HL-60 (cell line): ENCODE results near the gene P2RX2.

Source experiments
- DNase-seq, 2 experiments: peaks; one replicate each; pipeline ENCODE4 v3.0.0-alpha.2; 2010 to 2020; ENCODE audit warnings: low read depth in 1 of 2, low spot score in 1 of 2
- H3K27ac ChIP-seq: fragments of 250-450 bp; sonication (Bioruptor Pico); replicated peaks from 2 replicates; pipeline ENCODE4 v1.5.1; 2020; ENCODE audit warnings: mild to moderate bottlenecking, moderate library complexity
- H3K27me3 ChIP-seq: fragments of 250-450 bp; sonication (Bioruptor Pico); 2 replicates; pipeline ENCODE4 v1.5.1; 2021; ENCODE audit warnings: mild to moderate bottlenecking, moderate library complexity; ENCODE audit not compliant: insufficient read depth, poor library complexity, severe bottlenecking
- H3K4me3 ChIP-seq: replicated peaks from 2 replicates; pipeline ENCODE4 v1.5.1; 2011; ENCODE audit warnings: mild to moderate bottlenecking, control low read depth, low read length; ENCODE audit not compliant: insufficient read depth
- CTCF ChIP-seq: IDR thresholded peaks from one replicate; pipeline ENCODE4 v1.5.1; 2011; ENCODE audit warnings: low read length, control low read depth, inconsistent platforms; ENCODE audit not compliant: insufficient read depth
- GABPA ChIP-seq: IDR thresholded peaks from 2 replicates; pipeline ENCODE4 v1.6.1; 2012; ENCODE audit warnings: low read depth
- POLR2AphosphoS5 ChIP-seq: IDR thresholded peaks from 2 replicates; pipeline ENCODE4 v1.6.1; 2012; ENCODE audit warnings: low read depth
- SPI1 ChIP-seq: IDR thresholded peaks from 2 replicates; pipeline ENCODE4 v1.6.1; 2012; ENCODE audit warnings: low read depth, mild to moderate bottlenecking, borderline replicate concordance
- long read RNA-seq: library from polyadenylated mRNA; unstranded; transcript quantifications from one replicate; pipeline ENCODE4 v2.0.0, GENCODE V29; 2020
- TF ChIP-seq, protein P1 (sequence below): IDR thresholded peaks from 2 replicates; pipeline ENCODE4 v1.6.1; 2012; ENCODE audit warnings: low read depth; ENCODE audit not compliant: insufficient replicate concordance

P2RX2 gene
- long read RNA-seq, result 0 reads

DNA sequence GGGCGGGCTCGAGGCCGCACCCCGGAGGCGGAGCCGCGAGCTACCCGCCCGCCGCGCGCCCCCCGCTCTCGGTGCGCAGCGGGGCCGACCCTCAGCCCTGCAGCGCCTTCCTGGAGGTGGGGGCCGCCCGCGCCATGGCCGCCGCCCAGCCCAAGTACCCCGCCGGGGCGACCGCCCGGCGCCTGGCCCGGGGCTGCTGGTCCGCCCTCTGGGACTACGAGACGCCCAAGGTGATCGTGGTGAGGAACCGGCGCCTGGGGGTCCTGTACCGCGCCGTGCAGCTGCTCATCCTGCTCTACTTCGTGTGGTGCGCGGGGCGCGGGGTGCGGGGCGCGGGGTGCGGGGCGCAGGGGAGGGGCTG lies at the start of gene P2RX2:
TSS of gene P2RX2 (plus strand) at position 94 of the 361 bp plus-strand sequence. CDS start at position 135, 41 bp downstream.
- no peak for TF ChIP-seq POLR2AphosphoS5
- no peak for TF ChIP-seq CTCF
- TF ChIP-seq SPI1, result no peak
- TF ChIP-seq, protein P1, sequence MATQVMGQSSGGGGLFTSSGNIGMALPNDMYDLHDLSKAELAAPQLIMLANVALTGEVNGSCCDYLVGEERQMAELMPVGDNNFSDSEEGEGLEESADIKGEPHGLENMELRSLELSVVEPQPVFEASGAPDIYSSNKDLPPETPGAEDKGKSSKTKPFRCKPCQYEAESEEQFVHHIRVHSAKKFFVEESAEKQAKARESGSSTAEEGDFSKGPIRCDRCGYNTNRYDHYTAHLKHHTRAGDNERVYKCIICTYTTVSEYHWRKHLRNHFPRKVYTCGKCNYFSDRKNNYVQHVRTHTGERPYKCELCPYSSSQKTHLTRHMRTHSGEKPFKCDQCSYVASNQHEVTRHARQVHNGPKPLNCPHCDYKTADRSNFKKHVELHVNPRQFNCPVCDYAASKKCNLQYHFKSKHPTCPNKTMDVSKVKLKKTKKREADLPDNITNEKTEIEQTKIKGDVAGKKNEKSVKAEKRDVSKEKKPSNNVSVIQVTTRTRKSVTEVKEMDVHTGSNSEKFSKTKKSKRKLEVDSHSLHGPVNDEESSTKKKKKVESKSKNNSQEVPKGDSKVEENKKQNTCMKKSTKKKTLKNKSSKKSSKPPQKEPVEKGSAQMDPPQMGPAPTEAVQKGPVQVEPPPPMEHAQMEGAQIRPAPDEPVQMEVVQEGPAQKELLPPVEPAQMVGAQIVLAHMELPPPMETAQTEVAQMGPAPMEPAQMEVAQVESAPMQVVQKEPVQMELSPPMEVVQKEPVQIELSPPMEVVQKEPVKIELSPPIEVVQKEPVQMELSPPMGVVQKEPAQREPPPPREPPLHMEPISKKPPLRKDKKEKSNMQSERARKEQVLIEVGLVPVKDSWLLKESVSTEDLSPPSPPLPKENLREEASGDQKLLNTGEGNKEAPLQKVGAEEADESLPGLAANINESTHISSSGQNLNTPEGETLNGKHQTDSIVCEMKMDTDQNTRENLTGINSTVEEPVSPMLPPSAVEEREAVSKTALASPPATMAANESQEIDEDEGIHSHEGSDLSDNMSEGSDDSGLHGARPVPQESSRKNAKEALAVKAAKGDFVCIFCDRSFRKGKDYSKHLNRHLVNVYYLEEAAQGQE, result no peak
- no peak for TF ChIP-seq GABPA
- H3K27ac ChIP-seq, result no peak within 1 kb of the TSS
- H3K27me3 ChIP-seq, result peaks cover 28% of the 10 kb centered on the region
- DNase-seq, result no peak
- no peak within 1 kb of the TSS for H3K4me3 ChIP-seq

- TF ChIP-seq, protein P1, result no peak
- Histone ChIP-seq H3K27ac (no peak overlapping the region), H3K4me3 (no peak overlapping the region), H3K27me3 (no peaks in the 10 kb centered on the region)
- no peak for DNase-seq
Measured at GRCh38 chr12:132568826-132569480, 49.6 kb upstream of the P2RX2 start.

DNA sequence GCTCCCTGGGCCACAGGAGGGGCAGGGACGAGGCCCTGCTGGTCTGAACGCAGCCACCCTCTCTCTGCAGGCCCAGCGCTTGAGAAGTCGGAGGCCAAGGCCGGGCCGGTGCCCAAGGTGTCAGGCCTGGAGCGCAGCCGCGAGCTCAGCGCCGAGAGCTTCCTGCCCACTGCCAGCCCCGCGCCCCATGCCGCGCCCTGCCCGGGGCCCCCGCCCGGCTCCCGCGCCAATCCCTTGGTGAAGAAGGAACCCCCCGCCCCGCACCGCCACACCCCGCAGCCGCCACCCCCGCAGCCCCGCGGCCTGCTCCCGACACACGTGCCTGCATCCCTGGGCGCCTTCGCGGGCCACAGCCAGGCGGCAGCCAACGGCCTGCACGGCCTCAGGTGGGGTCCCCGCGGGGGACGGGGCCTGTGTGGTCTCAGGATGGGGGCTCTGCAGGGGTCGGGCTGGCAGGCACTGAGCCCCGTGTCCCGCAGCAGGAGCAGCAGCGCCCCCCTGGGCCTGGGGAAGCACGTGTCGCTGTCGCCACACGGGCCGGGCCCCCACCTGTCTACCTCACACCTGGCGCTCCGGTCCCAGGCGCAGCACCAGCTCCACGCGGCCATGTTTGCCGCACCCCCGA lies 48.6 kb upstream of the P2RX2 start:
- TF ChIP-seq CTCF, result no peak
- TF ChIP-seq POLR2AphosphoS5, result no peak
- TF ChIP-seq GABPA, result no peak
- TF ChIP-seq SPI1, result no peak
- TF ChIP-seq, protein P1, result no peak

More for the DNA sequence above, 48.6 kb upstream of the P2RX2 start:
- H3K4me3 ChIP-seq, result no peak overlapping the region
- H3K27ac ChIP-seq, result no peak overlapping the region
- H3K27me3 ChIP-seq, result no peaks in the 10 kb centered on the region
- no peak for DNase-seq
